ENCODE measurements around the gene ZBTB7C. TPM values are rescaled to one million over a fixed set of nuclear protein-coding genes. Genes with fewer than 3 reads are reported as not detected.

Gene ZBTB7C
- total RNA-seq, 1 experiment from 2014 or later: not detected

GRCh38 chr18:48129621-48130082 is 279.5 kb downstream of the ZBTB7C start:
- no peaks in the 10 kb centered on the region for H3K9me3 Mint-ChIP-seq (ENCODE audit: low read depth, unreplicated experiment)
- BruUV-seq (replicated peaks): no TSS peak
- no peak for TF ChIP-seq CTCF (IDR thresholded peaks at IDR 0.05; ENCODE audit: unreplicated experiment)
- no peak for DNase-seq
- CTCF ChIA-PET: no interaction called here
- H3K27ac Mint-ChIP-seq (ENCODE audit: unreplicated experiment): no peak overlapping the region
- H3K4me3 Mint-ChIP-seq (ENCODE audit: low read depth, unreplicated experiment): no peak overlapping the region
- peaks cover 92% of the 10 kb centered on the region for H3K27me3 Mint-ChIP-seq (ENCODE audit: unreplicated experiment)
- intact Hi-C loops (cut with micrococcal nuclease; ENCODE audit: unreplicated experiment): no loop called here
- H3K36me3 Mint-ChIP-seq (ENCODE audit: insufficient read depth, unreplicated experiment): no peaks in the 10 kb centered on the region
- peaks cover 9% of the 10 kb centered on the region for H3K4me1 Mint-ChIP-seq (ENCODE audit: low read depth, unreplicated experiment)

- CTCF ChIA-PET: no interaction called here
- H3K27me3 Mint-ChIP-seq (ENCODE audit: unreplicated experiment): peaks cover 96% of the 10 kb centered on the region
- no TSS peak for BruUV-seq (replicated peaks)
- no peaks in the 10 kb centered on the region for H3K4me1 Mint-ChIP-seq (ENCODE audit: low read depth, unreplicated experiment)
- no peak overlapping the region for H3K27ac Mint-ChIP-seq (ENCODE audit: unreplicated experiment)
- no peaks in the 10 kb centered on the region for H3K9me3 Mint-ChIP-seq (ENCODE audit: low read depth, unreplicated experiment)
- no peaks in the 10 kb centered on the region for H3K36me3 Mint-ChIP-seq (ENCODE audit: insufficient read depth, unreplicated experiment)
- DNase-seq: no peak
- no peak for TF ChIP-seq CTCF (IDR thresholded peaks at IDR 0.05; ENCODE audit: unreplicated experiment)
- intact Hi-C loops (cut with micrococcal nuclease; ENCODE audit: unreplicated experiment): no loop called here
- no peak overlapping the region for H3K4me3 Mint-ChIP-seq (ENCODE audit: low read depth, unreplicated experiment)
These were observed 281.6 kb downstream of the ZBTB7C start for GRCh38 chr18:48127606-48128005.

- no peak for TF ChIP-seq CTCF (IDR thresholded peaks at IDR 0.05; ENCODE audit: unreplicated experiment)
- no peak overlapping the region for H3K4me3 Mint-ChIP-seq (ENCODE audit: low read depth, unreplicated experiment)
- no peak for DNase-seq
- CTCF ChIA-PET: no interaction called here
- intact Hi-C loops (cut with micrococcal nuclease; ENCODE audit: unreplicated experiment): no loop called here
- no peaks in the 10 kb centered on the region for H3K36me3 Mint-ChIP-seq (ENCODE audit: insufficient read depth, unreplicated experiment)
- BruUV-seq (replicated peaks): no TSS peak
- peaks cover 100% of the 10 kb centered on the region for H3K27me3 Mint-ChIP-seq (ENCODE audit: unreplicated experiment)
- H3K4me1 Mint-ChIP-seq (ENCODE audit: low read depth, unreplicated experiment): no peaks in the 10 kb centered on the region
- no peaks in the 10 kb centered on the region for H3K9me3 Mint-ChIP-seq (ENCODE audit: low read depth, unreplicated experiment)
- no peak overlapping the region for H3K27ac Mint-ChIP-seq (ENCODE audit: unreplicated experiment)
These were observed 282.9 kb downstream of the ZBTB7C start for GRCh38 chr18:48126240-48126639.

GRCh38 chr18:48125724-48126123 is 283.5 kb downstream of the ZBTB7C start:
- Mint-ChIP-seq H3K4me1 (ENCODE audit: low read depth, unreplicated experiment) (no peaks in the 10 kb centered on the region), H3K9me3 (ENCODE audit: low read depth, unreplicated experiment) (no peaks in the 10 kb centered on the region), H3K27ac (ENCODE audit: unreplicated experiment) (no peak overlapping the region), H3K4me3 (ENCODE audit: low read depth, unreplicated experiment) (no peak overlapping the region), H3K36me3 (ENCODE audit: insufficient read depth, unreplicated experiment) (no peaks in the 10 kb centered on the region), H3K27me3 (ENCODE audit: unreplicated experiment) (peaks cover 99% of the 10 kb centered on the region)
- intact Hi-C loops (cut with micrococcal nuclease; ENCODE audit: unreplicated experiment): no loop called here
- TF ChIP-seq CTCF (IDR thresholded peaks at IDR 0.05; ENCODE audit: unreplicated experiment): no peak
- no peak for DNase-seq
- CTCF ChIA-PET: no interaction called here
- no TSS peak for BruUV-seq (replicated peaks)

Measured in Calu3 (cell line).